Measurements from ENCODE around the gene HK3. TPM values are rescaled to one million over a fixed set of nuclear protein-coding genes. Genes with fewer than 3 reads are reported as not detected.

Gene HK3
- total RNA-seq, 3 donors from 2014 or later = 2.5 to 5.0 (median 4.3) TPM

DNA sequence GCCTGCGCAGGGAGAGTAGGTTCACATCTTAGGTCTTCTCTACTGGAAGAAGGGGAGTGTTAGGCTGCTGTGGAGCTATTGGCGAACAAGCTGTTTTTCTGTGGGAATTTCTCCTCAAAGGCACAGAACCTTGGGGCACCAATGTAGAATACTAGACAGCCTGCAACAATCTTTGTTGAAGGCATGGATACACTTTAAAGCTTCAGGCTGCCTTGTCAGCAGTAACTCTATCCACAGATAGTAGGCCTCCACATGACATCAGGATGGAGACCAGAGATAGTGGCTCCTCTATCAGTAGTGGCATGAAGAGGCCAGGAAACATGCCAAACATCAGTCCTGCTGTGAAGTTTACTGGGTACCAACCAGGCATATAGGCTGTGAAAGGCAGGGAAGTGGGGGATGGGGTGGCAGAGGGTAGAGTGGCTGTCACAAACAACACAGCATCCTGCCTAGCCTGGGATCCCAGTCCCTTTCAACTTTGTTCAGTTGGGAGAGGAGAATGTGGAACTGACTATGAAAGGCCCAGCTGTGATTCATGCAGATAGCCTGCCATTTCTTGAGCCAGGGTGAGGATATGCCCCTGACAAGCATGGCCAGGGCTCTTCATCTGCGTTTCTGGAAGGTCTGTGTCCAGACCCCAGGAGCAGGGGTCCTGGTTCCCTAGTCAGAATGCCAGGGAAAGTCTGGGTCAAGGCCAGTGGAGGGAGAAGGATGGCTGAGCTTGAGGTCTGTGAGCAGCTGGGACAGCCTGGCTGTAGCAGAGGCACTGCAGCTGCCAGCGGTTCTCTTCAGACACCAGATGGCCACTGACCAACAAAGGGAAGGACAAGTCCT, 1.0 kb upstream of the HK3 start:
- DNase-seq (ENCODE audit: low spot score in 2 of 2) = no peak
- Histone ChIP-seq H3K27me3 (no peaks in the 10 kb centered on the region), H3K4me1 (no peaks in the 10 kb centered on the region), H3K4me3 (no peak overlapping the region), H3K36me3 (no peaks in the 10 kb centered on the region), H3K9me3 (no peaks in the 10 kb centered on the region), H3K27ac (no peak overlapping the region)
- intact Hi-C loops (cut with DNase I; ENCODE audit: low total_unique reads) = no loop called here
- TF ChIP-seq POLR2A (IDR thresholded peaks at IDR 0.05) (no peak), POLR2AphosphoS5 (IDR thresholded peaks at IDR 0.05) (no peak)
- TF ChIP-seq, protein P1, sequence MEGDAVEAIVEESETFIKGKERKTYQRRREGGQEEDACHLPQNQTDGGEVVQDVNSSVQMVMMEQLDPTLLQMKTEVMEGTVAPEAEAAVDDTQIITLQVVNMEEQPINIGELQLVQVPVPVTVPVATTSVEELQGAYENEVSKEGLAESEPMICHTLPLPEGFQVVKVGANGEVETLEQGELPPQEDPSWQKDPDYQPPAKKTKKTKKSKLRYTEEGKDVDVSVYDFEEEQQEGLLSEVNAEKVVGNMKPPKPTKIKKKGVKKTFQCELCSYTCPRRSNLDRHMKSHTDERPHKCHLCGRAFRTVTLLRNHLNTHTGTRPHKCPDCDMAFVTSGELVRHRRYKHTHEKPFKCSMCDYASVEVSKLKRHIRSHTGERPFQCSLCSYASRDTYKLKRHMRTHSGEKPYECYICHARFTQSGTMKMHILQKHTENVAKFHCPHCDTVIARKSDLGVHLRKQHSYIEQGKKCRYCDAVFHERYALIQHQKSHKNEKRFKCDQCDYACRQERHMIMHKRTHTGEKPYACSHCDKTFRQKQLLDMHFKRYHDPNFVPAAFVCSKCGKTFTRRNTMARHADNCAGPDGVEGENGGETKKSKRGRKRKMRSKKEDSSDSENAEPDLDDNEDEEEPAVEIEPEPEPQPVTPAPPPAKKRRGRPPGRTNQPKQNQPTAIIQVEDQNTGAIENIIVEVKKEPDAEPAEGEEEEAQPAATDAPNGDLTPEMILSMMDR (IDR thresholded peaks at IDR 0.05) = no peak

DNA sequence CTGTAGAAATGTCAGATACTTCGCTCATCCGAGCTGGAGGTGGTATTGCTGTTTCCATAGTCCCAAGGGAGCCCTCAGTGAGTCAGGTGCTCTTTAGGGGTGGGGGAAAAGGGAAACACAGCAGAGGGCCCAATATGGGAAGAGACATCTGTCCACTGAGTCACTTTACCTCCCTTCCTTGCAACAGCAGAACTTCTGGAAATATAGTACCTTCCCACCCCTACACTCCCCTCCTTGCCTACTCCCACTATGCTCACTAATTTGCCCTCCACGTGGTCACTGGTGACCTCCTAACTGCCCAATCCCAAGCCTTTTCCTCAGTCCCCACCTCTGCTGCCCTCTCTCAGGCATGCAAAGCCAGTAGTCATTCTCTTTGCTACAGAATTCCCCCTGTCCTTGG, 1.9 kb downstream of the HK3 start:
- no peak overlapping the region for H3K27ac ChIP-seq
- TF ChIP-seq, protein P1 (IDR thresholded peaks at IDR 0.05) = no peak
- TF ChIP-seq POLR2A (IDR thresholded peaks at IDR 0.05) (no peak), POLR2AphosphoS5 (IDR thresholded peaks at IDR 0.05) (no peak)
- H3K4me3 ChIP-seq = no peak overlapping the region
- no peaks in the 10 kb centered on the region for H3K27me3 ChIP-seq
- H3K4me1 ChIP-seq = no peaks in the 10 kb centered on the region
- DNase-seq (ENCODE audit: low spot score in 2 of 2) = no peak
- intact Hi-C loops (cut with DNase I; ENCODE audit: low total_unique reads) = no loop called here
- no peaks in the 10 kb centered on the region for H3K36me3 ChIP-seq
- no peaks in the 10 kb centered on the region for H3K9me3 ChIP-seq

DNA sequence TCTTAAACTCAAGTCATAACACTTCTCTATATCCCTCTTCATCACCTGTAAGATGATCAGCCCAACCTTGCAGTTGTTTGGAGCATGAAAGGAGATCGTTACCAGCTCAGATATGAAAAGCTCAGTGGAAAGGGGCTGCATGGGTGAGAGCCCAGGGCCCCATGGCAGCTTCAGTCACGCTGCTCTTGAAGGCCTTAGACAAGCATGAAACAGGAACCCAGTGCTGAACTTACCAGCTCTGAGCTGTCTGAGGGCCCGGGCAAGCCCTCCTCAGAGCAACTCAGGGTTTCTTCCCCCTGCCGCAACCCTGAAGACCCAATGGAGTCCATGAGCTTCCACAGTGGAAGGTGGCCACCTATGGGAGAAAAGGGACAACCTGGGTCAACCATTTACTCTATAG, 3.3 kb downstream of the HK3 start:
- intact Hi-C loops (cut with DNase I; ENCODE audit: low total_unique reads) = no loop called here
- Histone ChIP-seq H3K36me3 (no peaks in the 10 kb centered on the region), H3K4me3 (no peak overlapping the region), H3K27me3 (no peaks in the 10 kb centered on the region), H3K27ac (no peak overlapping the region), H3K9me3 (no peaks in the 10 kb centered on the region), H3K4me1 (no peaks in the 10 kb centered on the region)
- TF ChIP-seq POLR2A (IDR thresholded peaks at IDR 0.05) = no peak
- TF ChIP-seq, protein P1 (IDR thresholded peaks at IDR 0.05) = no peak
- no peak for TF ChIP-seq POLR2AphosphoS5 (IDR thresholded peaks at IDR 0.05)
- DNase-seq (ENCODE audit: low spot score in 2 of 2) = no peak

DNA sequence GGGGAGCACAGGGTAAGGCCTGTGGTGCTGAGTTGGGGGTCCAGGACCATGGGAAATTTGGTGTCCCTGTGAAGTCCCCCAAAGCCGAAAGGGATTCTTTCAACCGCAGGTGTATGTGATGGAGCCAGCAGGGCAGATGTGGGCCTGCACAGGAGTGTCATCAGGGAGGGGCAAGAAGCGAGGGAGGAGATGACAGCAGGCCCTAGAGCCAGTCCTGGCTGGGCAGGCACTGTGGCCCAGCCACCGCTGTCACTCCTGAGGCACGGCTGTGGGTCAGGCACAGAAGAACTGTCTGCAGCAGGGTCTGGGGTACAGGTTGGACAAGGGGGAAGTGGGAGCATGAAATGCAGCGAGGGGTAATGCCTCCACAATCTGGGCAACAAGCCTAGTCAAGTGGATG, 4.8 kb downstream of the HK3 start:
- Histone ChIP-seq H3K27me3 (no peaks in the 10 kb centered on the region), H3K27ac (no peak overlapping the region), H3K9me3 (no peaks in the 10 kb centered on the region), H3K4me3 (no peak overlapping the region), H3K4me1 (no peaks in the 10 kb centered on the region), H3K36me3 (no peaks in the 10 kb centered on the region)
- TF ChIP-seq POLR2AphosphoS5 (IDR thresholded peaks at IDR 0.05) = no peak
- no peak for TF ChIP-seq POLR2A (IDR thresholded peaks at IDR 0.05)
- TF ChIP-seq, protein P1 (IDR thresholded peaks at IDR 0.05) = no peak
- no peak for DNase-seq (ENCODE audit: low spot score in 2 of 2)
- intact Hi-C loops (cut with DNase I; ENCODE audit: low total_unique reads) = no loop called here

DNA sequence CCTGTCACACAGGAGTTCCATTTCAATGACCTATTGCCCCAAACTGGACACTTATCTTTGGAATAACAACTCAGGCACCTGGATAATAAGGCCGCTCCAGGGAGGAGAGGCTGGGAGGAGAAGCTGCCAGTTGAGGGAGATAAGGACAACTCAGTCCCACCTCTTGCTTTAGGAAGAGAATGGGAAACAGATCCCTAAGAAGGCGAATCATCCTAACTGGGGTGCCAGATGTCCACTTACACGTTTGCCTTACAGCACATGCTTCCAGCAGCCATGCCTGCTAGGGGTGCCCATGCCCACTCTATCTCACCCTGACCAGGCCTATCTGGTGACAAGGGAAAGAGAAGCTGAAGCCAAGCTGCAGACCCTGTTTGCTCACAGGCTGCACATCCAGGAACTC, 6.5 kb downstream of the HK3 start:
- intact Hi-C loops (cut with DNase I; ENCODE audit: low total_unique reads) = no loop called here
- Histone ChIP-seq H3K36me3 (no peaks in the 10 kb centered on the region), H3K9me3 (no peaks in the 10 kb centered on the region), H3K27me3 (no peaks in the 10 kb centered on the region), H3K27ac (no peak overlapping the region), H3K4me1 (no peaks in the 10 kb centered on the region), H3K4me3 (no peak overlapping the region)
- DNase-seq (ENCODE audit: low spot score in 2 of 2) = no peak
- TF ChIP-seq, protein P1 (IDR thresholded peaks at IDR 0.05) = no peak
- TF ChIP-seq POLR2A (IDR thresholded peaks at IDR 0.05) = no peak
- TF ChIP-seq POLR2AphosphoS5 (IDR thresholded peaks at IDR 0.05) = no peak
